NCI-H446 (cell line): ENCODE data around the gene TRAPPC3.
"Not testable (repeated sequence)": the region's sequence is repeated elsewhere in the genome, so short reads cannot be mapped to it uniquely, and the experiment has no call there.

Experiments
- DNase-seq, 2 experiments: peaks; one replicate each; lab custom pipeline; 2025; lab: John Stamatoyannopoulos, UW

TRAPPC3 gene

DNA sequence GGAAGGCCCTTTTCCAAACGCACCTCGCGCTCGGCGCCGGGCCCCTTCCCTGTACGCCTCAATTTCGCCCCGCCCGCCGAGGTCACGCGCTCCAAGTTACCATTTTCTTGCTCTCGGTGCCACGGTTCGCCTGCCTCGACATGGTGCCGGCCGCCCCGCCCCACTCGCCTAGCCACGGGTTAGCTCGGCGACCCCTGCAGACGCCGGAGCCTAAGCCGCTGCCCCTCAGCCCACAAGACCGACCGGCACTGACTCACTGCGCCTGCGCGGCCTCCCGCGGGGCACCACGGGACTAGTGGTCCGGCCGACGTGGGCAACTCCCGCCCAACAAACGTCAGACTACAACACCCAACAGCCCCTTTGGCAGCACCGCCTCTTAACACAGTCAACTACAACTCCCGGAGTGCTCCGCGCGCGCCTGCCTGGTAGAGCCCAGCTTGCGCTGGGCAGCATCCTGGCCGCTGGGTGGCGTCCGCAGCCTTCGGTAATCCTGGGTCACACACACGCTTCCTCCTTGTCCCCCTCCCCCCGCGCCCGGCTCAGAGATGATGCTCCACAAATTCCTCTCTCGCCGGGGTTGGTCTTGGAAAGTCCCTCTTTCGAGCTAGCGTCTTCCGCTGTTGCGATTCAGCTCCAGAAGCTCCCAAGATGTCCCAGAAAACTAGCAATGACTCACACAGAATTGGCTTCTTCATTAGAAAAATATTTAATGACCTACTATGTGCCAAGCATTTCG is at the start of gene TRAPPC3:
TSS of gene TRAPPC3 (minus strand) at position 250 of the 736 bp plus-strand sequence. CDS start at position 142, 108 bp downstream.
- peak; percentile 99 to 100 for DNase-seq

DNA sequence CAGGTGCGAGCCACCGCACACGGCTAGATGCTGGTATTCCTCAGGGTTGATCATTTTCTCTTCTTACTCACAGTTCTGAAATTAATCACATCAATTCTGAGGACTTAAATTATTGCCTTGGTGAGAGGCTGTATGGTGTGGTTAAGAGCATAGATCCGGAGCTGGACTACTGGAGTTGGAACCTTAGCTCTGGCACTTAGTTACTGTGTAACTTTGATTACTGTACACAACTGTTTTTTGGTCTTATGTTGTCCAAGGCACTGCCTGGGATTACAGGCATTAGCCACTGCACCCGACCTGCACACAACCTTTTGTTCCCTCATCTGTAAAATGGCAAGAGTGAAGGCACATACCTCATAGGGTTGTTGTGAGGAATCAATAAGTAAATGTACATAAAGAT is 49.4 kb upstream of the TRAPPC3 start:
- DNase-seq: no peak

DNA sequence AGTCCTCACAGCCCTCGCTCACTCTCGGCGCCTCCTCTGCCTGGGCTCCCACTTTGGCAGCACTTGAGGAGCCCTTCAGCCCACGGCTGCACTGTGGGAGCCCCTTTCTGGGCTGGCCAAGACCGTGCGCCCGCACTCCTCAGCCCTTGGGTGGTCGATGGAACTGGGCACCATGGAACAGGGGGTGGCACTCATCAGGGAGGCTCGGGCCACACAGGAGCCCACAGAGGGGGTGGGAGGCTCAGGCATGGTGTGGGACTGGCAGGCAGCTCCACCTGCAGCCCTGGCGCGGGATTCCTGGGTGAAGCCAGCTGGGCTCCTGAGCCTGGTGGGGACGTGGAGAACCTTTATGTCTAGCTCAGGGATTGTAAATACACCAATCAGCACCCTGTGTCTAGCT is 47.5 kb upstream of the TRAPPC3 start:
- DNase-seq: not testable (repeated sequence)

DNA sequence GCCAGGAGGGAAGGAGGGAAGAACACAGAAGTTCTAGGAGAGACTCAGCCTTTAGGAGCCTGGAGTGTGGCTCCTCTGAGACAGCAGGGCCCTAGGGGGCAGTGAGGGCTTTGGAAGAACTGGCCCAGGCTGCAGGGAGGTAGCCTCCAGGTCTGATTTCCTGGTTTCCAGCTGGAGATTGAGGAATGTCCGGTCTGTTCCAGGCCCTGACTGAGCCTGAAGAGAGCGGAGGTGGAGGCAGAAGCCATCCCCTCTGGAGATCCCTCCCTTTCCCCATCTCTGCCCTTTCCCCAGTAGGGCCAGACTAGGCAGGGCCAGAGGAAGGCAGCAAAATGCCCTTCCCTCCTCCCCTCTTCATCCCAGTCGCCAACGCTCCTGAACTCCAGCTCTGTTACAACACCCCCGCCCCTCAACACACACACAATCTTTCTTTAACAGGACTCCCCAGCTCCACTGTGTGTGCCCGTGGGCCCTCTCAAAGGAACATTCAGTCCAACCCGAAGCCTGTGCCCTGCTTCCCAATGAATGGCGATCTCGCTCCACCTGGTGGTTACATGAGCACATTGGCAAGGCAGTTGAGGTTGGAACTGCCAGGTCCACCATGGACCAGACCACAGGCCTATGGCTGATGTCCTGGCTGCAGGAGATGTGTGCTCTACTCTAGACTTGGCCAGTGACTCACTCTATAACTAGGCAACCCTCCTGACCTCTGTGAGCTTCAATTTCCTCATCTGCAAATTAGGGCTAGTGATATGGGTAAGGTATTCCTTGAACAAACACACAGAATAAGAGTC is 38.7 kb upstream of the TRAPPC3 start:
- peak; percentile 86 to 89 for DNase-seq

DNA sequence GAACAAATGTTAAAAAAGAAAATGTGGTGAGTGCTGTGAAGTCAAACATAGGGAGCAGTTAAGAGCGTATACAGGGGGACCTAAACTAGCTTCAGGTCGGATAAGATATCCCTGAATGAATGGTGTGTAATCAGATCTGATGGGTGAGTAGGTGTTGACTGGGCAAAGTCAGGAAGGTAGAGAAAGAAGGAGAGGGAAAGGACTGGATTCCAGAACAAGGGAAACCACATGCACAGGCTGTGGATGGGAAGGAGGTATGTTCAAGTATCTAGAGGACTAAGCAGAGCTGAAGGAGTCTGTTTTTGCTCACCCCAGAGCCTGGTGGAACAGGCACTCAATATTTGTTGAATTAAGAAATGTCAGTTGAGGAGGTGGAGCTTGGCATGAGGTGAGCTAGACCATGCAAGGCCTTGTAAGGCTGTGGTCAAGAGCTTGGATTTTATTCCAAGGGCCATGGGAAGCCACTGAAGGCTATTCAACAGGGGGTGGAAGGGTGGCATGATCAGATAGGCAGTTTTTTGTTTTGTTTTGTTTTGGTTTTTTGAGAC is 34.1 kb upstream of the TRAPPC3 start:
- DNase-seq: no peak

DNA sequence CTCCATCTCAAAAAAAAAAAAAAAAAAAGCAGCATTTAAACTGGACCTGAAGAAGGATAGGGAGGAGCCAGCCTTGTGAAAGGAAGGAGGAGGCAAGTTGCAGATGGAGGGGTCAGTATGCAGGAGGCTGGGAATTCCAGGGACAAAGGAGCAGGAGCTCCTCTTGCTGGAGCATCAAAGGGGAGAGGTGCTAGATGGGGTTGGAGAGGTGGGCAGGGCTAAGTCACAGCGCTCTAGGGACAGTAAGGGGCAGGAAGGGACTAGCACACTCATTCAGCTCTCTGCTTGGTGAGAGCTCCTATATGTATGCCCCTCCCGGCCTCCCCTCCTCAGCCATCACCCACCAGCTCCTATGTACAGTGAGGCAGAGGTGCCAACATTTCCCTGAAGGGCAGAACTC is 33.4 kb upstream of the TRAPPC3 start:
- DNase-seq: no peak

DNA sequence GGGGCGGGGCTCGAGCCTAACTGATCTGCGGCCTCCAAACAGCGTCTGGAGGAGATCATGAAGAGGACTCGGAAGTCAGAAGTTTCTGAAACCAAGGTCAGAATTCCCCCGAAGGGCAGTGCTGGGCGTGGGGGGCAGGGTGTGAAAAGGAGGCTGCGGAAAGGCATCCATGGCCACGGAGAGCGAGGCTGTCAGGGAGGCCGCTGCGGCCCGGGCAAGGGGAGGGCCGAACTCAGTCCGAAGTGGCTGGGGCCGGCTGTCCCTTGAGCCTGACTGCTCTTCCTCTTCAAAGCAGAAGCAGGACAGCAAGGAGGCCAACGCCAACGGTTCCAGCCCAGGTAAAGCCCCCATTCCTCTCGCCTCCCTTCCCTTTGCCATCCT is 29.9 kb upstream of the TRAPPC3 start:
- no peak for DNase-seq

DNA sequence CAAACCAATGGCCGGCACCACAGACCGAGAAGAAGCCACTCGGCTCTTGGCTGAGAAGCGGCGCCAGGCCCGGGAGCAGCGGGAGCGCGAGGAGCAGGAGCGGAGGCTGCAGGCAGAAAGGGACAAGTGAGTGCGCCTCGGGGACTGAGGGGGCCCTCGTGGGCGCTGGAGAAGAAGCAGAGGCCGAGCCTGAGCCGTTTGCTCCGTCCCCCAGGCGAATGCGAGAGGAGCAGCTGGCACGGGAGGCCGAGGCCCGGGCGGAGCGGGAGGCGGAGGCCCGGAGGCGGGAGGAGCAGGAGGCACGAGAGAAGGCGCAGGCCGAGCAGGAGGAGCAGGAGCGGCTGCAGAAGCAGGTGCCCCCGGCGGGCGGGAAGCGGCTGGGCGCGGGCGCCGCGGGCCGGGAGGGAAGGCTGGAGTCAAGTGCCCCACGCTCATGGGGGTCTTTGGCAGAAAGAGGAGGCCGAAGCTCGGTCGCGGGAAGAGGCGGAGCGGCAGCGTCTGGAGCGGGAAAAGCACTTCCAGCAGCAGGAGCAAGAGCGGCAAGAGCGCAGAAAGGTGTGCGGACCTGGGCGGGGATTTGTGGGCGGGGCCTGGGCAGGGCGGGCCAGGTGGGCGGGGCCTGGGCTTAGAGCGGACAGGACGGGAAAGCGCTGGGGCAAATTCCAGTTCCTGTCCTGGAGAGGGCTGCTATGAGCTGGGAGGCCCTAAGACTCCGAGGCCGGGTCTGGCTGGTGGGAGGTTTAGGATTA is 29.4 kb upstream of the TRAPPC3 start:
- no peak for DNase-seq

DNA sequence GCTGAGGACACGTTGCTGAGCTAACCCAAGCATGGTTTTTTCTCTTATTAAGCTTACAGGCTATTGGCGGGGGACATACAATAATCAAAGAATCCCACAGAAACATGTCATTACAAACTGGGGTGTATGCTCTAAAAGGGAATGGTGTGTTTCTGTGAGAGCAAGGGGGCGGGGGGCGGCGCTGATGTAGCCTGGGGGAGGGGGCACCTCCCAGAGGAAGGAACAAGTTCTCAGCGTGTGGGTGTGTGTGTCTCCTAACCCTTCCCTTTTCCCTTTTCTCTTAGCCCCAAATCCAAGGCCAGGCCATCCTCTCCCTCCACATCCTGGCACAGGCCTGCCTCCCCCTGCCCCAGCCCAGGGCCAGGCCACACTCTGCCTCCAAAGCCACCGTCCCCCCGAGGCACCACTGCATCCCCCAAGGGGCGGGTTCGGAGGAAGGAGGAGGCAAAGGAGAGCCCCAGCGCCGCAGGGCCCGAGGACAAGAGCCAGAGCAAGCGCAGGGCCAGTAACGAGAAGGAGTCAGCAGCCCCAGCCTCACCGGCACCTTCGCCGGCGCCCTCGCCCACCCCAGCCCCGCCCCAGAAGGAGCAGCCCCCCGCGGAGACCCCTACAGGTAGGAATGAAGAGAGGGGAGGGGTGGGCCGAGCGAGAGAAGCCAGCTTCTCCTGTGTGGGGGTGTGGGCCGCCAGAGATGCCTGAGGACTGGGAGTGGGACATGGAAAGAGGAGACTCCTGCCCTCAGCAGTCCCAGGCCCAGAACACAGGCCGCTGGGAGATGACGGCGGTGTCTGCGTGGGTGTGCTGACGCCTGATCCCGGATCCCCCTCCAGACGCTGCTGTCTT is 28.5 kb upstream of the TRAPPC3 start:
- DNase-seq: no peak

DNA sequence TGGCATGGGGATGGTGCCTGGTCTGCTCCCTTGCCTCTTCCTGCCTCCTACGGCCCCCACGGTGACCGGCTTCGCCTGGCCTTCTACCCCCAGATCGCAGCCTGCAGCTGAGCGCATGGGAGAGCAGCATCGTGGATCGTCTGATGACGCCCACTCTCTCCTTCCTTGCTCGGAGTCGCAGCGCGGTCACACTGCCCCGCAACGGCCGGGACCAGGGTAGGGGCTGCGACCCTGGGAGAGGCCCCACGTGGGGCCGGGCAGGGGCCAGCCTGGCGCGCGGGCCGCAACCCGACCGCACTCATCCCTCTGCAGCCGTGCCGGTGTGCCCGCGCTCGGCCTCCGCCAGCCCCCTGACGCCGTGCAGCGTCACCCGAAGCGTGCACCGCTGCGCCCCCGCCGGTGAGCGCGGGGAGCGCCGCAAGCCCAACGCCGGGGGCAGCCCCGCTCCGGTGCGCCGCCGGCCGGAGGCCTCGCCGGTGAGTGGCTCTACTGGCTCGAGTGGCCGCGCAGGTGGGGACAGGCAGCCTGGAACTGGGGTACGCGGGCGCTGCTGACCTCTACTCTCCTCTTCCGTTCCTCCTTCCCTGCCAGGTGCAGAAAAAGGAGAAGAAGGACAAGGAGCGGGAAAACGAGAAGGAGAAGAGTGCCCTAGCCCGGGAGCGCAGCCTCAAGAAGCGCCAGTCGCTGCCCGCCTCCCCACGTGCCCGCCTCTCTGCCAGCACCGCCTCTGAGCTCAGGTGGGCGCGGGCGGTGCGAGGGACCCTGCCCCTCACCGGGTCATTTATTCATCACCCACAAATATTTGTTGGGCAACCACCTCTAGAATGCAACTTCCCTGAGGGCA is 27.0 kb upstream of the TRAPPC3 start:
- no peak for DNase-seq

DNA sequence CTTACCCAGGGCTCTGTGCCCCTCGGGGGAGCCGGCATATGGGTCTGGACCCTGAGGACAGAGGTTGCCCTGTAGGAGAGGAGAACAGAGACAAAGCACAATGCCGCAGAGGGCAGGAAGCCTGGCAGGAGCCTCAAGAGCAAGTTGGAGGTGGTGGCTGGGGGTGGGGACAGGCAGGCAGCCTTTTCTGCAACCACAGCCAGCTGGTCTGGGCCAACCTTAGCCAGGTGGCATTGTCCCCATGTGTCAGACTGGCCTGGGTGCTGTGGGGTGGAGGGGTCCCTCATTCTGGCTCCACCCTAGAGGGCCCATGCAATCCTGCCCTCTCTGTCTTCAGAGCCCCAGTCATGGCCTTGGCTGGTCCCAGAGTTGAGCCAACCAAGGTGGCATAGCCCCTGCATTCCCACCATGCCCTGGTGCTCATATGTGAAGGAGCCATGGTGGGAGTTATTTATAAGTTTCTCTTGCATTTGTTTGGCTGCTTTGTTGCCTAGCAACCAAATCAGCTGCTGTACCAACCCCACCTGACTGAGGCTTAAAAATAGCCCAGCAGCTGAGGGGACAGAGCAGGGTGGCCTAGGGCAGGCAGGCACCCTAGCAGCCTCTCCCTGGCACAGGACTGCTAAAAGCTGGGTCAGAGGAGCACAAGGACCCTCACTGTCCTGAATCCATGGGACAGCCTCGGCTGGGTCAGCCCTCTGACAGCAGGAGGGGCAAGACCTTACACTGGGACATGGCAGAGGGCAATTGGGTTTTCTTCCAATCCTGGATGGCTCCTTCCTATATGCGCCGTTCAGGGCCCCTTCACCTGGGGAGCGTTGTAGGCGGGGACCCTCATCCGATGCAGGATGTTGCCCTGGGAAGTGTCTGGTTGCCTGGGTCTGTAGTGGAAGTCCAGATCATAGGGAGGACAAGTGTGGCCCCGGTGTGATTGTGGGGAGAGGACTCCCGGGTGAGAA is 26.1 kb upstream of the TRAPPC3 start:
- DNase-seq: no peak

DNA sequence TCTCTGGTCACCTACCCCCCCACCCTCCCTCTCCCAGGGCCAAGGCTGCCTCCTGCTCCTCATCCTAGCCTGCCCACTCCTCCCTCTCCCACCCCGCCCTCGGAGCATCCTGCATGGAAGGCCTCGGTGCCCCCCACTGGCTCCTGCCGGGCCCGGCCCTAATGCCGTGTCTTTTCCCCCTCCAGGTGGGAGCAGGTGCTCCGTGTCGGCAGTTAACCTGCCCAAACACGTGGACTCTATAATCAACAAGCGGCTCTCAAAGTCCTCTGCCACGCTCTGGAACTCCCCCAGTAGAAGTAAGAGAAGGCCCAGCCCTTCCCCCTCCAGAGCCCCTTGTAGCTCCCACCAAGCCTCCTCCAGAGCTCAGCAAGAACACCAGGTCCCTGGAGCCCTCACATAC is 25.4 kb upstream of the TRAPPC3 start:
- DNase-seq: no peak

DNA sequence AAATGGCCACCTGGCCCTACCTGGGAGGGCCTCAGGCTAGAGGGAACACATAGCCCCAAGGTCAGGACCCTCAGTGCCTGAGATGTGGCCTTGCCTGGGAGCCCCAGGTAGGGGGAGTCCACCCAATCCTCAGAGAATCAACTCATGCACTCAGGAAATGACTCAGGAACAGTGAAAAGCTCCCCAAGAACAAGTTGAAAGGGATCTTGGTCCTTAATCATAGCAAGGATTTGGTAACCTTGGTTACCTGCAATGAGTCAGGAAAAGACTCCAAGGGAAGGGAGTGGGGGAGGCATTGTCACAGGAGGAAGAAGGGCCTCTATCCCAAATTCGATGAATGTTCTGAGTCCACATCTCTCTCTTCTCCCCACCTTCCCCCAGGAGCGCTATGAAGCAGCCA is 23.7 kb upstream of the TRAPPC3 start:
- DNase-seq: no peak

DNA sequence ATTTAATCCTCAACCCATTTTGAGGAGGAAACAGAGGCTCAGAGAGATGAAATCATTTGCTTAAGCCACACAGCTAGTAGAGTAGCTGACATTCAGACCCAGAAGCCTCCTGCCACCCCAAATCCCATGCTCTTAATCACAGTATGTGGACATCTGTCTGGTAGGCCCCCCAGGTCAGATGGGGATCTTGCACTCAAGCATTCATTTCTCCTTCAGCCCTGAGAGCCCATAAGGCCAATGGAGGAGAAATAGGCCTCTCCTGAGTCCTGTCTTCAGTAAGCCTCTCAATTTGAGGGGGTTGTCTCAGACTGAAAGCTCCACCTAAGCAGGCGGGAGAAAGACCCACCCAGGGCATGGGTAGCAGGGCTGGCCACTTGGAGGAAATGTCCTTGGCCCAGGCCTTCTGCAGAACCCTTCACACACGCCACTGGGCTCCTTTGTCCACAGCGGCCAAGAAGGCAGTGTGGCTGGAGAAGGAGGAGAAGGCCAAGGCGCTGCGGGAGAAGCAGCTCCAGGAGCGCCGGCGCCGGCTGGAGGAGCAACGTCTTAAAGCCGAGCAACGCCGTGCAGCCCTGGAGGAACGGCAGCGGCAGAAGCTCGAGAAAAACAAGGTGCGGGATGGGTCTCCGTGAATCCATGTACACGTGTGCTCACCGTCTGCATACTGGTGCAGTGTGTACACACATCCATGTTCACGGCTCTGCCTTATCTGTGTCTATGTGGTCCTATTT is 22.9 kb upstream of the TRAPPC3 start:
- DNase-seq: no peak

DNA sequence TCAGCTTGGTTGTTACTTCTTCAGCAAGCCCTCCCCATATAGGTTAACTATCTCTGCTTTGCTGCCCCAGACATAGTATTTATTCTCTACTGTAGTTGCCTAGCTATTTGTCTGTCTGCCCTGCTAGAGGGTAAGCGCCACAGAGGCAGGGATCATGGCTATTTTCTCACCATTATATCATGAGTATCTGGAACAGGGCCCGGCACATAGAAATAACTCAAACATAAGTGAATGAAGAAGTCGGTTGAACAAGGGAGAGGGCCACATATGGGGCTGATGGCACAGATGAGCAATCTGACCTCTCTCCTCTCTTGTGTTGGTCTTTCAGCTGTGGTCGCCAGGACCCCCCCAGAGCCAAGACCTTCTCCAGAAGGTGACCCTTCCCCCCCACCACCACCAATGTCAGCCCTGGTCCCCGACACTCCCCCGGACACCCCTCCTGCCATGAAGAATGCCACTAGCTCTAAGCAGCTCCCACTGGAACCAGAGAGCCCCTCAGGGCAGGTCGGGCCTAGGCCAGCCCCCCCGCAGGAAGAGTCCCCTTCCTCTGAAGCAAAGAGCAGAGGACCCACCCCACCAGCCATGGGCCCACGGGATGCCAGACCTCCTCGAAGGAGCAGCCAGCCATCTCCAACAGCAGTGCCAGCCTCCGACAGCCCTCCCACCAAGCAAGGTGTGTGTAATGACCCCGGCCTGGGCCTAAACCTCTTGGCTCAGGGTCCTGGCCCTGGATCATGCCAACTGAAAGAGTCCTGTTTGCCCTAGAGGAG is 21.5 kb upstream of the TRAPPC3 start:
- no peak for DNase-seq

DNA sequence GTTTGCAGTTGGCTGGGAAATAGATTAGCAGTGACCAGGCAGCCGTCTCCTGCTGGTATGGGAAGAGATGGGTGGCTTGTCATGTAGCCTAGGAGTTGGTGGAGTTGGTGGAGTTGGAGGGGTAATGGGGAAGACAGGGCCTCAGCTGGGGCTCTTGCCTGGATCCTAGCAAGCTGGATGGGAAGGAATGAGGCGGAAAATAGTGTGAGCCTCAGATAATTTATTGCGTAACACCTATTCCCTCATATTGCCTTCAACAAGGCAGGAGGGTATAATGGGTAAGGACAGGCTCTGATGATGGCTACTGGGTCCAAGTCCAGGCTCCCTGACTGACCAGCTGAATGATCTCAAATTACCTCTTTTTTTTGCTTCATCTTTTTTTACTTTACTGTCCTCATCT is 19.2 kb upstream of the TRAPPC3 start:
- DNase-seq: no peak

DNA sequence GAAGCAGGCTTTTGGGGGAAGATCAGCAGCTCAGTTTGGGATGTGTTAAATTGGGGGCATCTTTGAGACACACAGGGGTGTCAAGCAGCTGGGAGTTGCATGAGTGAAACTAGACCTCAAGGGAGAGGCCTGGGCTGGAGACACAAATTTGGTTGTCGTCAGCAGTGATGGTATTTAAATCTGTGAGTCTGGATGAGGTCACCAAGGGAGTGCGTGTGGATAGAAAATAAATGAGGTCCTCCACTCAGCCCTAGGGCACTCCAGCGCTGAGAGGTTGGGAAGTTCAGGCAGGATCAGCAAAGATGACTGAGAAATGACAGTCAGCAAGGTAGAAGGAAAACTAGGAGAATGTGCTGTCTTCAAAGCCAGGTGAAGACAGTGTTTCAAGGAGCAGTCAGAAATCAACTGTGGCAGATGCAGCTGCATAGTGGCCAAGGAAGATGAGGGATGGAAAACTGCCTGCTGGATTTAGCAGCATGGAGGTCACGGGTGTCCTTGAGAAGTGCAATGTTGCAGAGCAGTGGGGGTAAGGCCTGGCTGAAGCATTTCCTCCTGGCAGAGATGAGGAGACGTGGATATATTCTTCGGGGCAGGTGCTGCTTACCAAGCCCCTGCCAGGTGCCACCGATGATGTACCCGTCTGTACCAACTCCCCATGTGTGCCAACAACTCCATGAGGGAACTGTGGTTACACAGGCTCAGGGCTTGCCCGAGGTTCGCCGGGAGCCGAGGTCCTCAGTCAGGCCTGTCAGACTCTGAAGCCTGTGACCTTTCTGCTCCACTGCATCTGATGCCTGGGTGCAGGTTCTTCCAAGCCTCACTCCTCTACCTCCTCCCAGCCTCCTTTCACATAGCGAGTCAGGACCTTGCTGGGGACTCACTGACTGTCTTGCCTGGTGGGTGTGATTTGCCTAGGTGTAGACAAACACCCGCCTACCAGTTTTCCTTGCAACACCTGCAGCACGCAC is 17.9 kb upstream of the TRAPPC3 start:
- no peak for DNase-seq
